ENCODE data around the gene CR1L. TPM values are rescaled to one million over a fixed set of nuclear protein-coding genes. Genes with fewer than 3 reads are reported as not detected.
"Not testable (repeated sequence)": the region's sequence is repeated elsewhere in the genome, so short reads cannot be mapped to it uniquely, and the experiment has no call there.

Gene CR1L
- total RNA-seq, 2 experiments from 2014 or later = not detected

DNA sequence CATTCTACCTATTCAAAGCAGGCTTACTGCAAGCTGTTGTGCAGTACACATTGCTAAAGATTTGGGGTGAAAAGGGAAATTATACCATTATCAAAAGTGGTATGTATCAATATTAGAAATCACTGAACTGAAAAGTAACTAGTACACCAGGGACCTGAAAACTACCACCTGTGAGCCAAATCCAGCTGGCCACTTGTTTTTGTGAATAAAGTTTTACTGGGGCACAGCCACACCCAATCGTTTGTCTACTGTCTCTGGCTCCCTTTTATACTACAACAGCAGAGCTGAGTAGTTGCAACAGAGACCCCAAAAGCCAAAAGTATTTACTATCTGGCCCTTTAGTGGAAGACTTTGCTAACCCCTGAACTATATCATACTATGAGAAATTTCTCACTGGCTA, 13.8 kb upstream of the CR1L start:
- H3K4me1 Mint-ChIP-seq (ENCODE audit: low read depth) = no peaks in the 10 kb centered on the region
- no peaks in the 10 kb centered on the region for H3K9me3 Mint-ChIP-seq (ENCODE audit: insufficient read depth)
- no peak for ATAC-seq
- H3K27ac Mint-ChIP-seq = no peak overlapping the region
- H3K36me3 Mint-ChIP-seq (ENCODE audit: low read depth) = no peaks in the 10 kb centered on the region
- no peak overlapping the region for H3K4me3 Mint-ChIP-seq
- ChIA-PET CTCF (no interaction called here), POLR2A (no interaction called here)
- peaks cover 5% of the 10 kb centered on the region for H3K27me3 Mint-ChIP-seq (ENCODE audit: low read depth)
- DNase-seq = no peak

DNA sequence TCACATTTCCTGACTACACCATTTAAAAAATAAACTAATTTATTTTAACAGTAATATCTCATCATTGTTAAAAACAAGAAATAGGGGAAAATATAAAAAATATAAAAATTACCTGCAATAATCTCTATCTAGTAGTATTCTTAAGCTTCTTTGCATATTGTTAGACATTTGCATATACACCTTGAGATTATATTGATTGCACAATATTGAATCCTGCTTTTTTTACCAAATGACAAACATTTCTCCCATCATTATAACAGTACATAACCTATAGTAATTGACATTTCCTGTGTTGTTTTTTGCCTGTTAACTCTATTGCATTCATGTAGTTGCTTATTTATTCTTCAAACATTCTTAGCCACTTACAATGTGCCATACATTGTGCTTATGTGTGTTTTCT, 11.7 kb upstream of the CR1L start:
- Mint-ChIP-seq H3K27ac (no peak overlapping the region), H3K4me1 (ENCODE audit: low read depth) (no peaks in the 10 kb centered on the region), H3K27me3 (ENCODE audit: low read depth) (peaks cover 5% of the 10 kb centered on the region), H3K9me3 (ENCODE audit: insufficient read depth) (no peaks in the 10 kb centered on the region), H3K36me3 (ENCODE audit: low read depth) (no peaks in the 10 kb centered on the region), H3K4me3 (no peak overlapping the region)
- ChIA-PET POLR2A (no interaction called here), CTCF (no interaction called here)
- no peak for ATAC-seq
- DNase-seq = no peak

DNA sequence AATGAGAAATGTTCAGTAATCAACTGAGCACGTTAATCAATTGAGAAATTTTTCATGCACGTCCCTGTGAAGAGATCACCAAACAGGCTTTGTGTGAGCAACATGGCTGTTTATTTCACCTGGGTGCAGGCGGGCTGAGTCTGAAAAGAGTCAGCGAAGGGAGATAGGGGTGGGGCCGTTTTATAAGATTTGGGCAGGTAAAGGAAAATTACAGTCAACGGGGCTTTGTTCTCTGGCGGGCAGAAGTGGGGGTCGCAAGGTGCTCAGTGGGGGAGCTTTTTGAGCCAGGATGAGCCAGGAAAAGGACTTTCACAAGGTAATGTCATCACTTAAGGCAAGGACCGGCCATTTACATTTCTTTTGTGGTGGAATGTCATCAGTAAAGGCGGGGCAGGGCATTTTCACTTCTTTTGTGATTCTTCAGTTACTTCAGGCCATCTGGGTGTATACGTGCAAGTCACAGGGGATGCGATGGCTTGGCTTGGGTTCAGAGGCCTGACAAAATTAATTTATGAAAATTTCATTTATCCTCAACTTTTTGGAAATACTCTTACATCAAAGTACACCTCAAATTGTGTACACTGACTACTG, 11.1 kb upstream of the CR1L start:
- DNase-seq; H3K27ac Mint-ChIP-seq; H3K36me3 Mint-ChIP-seq (ENCODE audit: low read depth); H3K4me1 Mint-ChIP-seq (ENCODE audit: low read depth); CTCF ChIA-PET; ATAC-seq; H3K9me3 Mint-ChIP-seq (ENCODE audit: insufficient read depth); H3K4me3 Mint-ChIP-seq; POLR2A ChIA-PET; H3K27me3 Mint-ChIP-seq (ENCODE audit: low read depth): not testable (repeated sequence)

DNA sequence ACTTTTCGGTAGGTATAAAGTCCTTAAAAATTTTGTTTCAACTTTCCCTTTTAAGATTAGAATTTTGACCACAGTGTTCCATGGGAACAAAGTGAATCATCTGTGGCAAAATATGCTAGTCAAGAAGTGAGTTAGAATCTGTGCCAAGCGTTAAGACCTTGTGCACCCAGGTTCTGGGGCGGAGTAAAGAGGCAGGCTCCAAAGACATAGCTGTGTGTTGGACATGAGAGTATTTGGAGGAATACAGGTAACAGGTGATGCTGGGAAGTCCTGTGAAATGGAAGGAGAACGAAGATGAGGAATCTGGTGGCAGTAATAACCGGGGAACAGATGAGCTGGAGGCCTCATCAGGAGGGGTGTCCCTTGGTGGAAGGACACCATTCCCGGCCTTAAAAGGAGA, 10.6 kb upstream of the CR1L start:
- H3K4me1 Mint-ChIP-seq (ENCODE audit: low read depth); ATAC-seq; H3K9me3 Mint-ChIP-seq (ENCODE audit: insufficient read depth); POLR2A ChIA-PET; H3K27me3 Mint-ChIP-seq (ENCODE audit: low read depth); CTCF ChIA-PET; DNase-seq; H3K36me3 Mint-ChIP-seq (ENCODE audit: low read depth); H3K27ac Mint-ChIP-seq; H3K4me3 Mint-ChIP-seq: not testable (repeated sequence)

DNA sequence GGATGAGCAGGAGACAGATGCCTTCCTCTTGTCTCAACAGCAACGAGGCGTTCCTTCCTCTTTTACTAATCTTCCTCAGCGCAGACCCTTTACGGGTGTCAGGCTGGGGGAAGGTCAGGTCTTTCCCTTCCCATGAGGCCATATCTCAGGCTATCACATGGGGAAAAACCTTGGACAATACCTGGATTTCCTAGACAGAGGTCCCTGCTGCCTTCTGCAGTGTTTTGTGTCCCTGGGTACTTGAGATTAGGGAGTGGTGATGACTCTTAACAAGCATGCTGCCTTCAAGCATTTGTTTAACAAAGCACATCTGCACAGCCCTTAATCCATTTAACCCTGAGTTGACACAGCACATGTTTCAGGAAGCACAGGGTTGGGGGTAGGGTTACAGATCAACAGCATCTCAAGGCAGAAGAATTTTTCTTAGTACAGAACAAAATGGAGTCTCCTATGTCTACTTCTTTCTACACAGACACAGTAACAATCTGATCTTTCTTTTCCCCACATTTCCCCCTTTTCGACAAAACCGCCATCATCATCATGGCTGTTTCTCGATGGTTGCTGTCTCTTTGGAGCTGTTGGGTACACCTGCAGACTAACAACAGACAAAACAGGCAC, 9.3 kb upstream of the CR1L start:
- H3K4me1 Mint-ChIP-seq (ENCODE audit: low read depth); ATAC-seq; POLR2A ChIA-PET; H3K4me3 Mint-ChIP-seq; H3K9me3 Mint-ChIP-seq (ENCODE audit: insufficient read depth); H3K36me3 Mint-ChIP-seq (ENCODE audit: low read depth); H3K27me3 Mint-ChIP-seq (ENCODE audit: low read depth); H3K27ac Mint-ChIP-seq; CTCF ChIA-PET; DNase-seq: not testable (repeated sequence)

DNA sequence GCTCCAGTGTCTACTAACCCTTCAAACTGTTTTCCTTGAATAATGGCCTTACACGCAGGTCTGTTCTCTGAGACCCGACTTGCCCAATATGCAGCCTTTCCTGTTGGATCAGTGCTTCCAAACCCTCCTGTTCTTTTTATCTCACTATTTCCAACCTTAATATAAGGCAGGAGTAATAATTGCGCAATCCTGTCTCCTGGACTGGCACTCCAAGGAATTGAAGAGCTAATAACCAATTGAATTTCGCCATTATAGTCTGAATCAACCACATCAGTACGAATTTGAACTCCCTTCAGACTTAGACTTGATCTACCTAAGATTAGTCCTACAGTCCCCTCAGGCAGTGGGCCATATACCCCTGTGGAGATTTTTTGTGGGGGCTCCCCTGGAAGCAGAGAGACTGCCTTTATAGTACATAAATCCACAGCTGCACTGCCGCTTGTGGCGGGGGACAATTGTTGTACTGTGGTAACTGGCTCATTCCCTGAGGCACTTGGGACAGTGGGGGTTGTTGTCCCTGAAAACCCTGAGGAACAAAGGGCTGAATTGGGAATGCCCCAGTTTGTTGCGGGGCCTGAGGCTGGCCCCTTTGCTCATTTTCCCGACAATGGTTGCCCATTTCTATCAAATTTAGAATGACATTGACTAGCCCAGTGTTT, 6.3 kb upstream of the CR1L start:
- H3K4me3 Mint-ChIP-seq; CTCF ChIA-PET; H3K4me1 Mint-ChIP-seq (ENCODE audit: low read depth); H3K36me3 Mint-ChIP-seq (ENCODE audit: low read depth); DNase-seq; POLR2A ChIA-PET; H3K9me3 Mint-ChIP-seq (ENCODE audit: insufficient read depth); H3K27ac Mint-ChIP-seq; ATAC-seq: not testable (repeated sequence)
- H3K27me3 Mint-ChIP-seq (ENCODE audit: low read depth) = peaks cover 15% of the 10 kb centered on the region

DNA sequence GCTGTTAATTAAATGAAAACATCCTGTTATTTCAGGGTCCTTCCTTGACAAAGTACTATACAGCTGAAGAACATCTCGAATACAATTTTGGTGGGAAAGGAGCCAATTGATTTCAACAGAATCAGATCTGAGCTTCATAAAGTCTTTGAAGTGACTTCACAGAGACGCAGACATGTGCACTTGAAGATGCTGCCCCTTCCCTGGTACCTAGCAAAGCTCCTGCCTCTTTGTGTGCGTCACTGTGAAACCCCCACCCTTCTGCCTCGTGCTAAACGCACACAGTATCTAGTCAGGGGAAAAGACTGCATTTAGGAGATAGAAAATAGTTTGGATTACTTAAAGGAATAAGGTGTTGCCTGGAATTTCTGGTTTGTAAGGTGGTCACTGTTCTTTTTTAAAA, 5.6 kb upstream of the CR1L start:
- CTCF ChIA-PET = interaction anchor here (0.7 kb wide), 1 partner anchor 19 kb away, joined by 3 read pairs; no protein-coding TSS in a partner anchor
- peaks cover 17% of the 10 kb centered on the region for H3K27me3 Mint-ChIP-seq (ENCODE audit: low read depth)
- H3K4me3 Mint-ChIP-seq; DNase-seq; H3K9me3 Mint-ChIP-seq (ENCODE audit: insufficient read depth); H3K4me1 Mint-ChIP-seq (ENCODE audit: low read depth); ATAC-seq; H3K36me3 Mint-ChIP-seq (ENCODE audit: low read depth); POLR2A ChIA-PET; H3K27ac Mint-ChIP-seq: not testable (repeated sequence)

DNA sequence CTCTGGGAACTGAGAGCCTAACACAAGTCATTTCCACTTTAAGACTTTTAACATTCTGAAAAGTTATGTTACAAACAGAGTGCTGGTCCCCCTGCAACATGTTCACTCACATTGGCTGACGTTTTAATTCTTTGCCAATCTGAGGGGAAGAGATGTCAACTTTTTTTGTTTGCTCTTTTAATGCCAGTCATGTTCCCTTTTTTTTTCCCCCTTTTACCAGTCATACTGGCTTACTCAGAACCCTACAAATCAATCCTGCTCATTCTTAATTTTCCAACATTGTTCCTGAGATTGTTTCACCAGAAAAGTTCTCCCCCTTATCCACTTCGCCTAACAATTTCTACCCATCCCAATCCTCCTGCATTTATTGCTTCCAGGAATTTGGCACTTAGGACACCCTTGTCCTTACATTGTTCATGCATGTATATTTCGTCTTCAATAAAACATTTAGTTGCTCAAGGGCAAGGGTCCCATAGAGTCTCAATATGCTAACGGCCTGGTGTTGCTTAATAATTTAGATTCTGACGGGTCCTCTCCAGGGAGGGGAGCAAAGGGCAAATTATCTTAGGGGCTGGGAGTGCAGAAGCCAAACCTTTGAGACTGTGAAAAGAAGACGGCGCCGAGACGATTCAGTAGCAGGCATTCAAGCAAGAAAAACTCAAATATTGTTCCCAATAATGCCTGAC, 624 bp upstream of the CR1L start:
- ATAC-seq = no peak
- peaks cover 32% of the 10 kb centered on the region for H3K27me3 Mint-ChIP-seq (ENCODE audit: low read depth)
- H3K4me1 Mint-ChIP-seq (ENCODE audit: low read depth) = peaks cover 10% of the 10 kb centered on the region
- H3K4me3 Mint-ChIP-seq = peak overlapping the region; percentile 72
- H3K9me3 Mint-ChIP-seq (ENCODE audit: insufficient read depth) = no peaks in the 10 kb centered on the region
- ChIA-PET CTCF (no interaction called here), POLR2A (no interaction called here)
- no peak for DNase-seq
- no peak overlapping the region for H3K27ac Mint-ChIP-seq
- H3K36me3 Mint-ChIP-seq (ENCODE audit: low read depth) = no peaks in the 10 kb centered on the region

DNA sequence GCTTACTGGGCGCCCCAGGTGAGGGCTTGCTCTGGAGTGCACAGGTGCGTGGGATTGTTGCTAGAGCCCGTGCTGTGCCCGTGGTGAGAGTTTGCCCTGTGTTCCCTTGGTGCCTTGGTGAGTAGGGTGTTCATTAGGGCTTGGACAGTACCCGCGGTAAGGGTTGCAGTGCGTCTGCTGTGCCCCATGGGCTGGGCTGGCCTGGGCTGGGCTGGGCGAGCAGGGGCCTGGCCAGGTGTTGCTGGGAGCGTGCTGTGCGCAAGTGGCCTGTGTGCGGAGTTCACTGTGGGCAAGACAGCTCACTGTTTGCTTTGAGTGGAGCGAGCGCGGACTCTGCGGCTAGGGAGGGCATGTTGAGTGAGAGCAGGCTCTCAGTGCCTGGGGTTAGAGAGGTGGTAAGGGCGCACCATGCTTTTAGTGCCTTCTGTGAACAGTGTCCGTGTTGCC, 725 bp downstream of the CR1L start:
- no peaks in the 10 kb centered on the region for H3K9me3 Mint-ChIP-seq (ENCODE audit: insufficient read depth)
- CTCF ChIA-PET = no interaction called here
- H3K27ac Mint-ChIP-seq = no peak overlapping the region
- H3K36me3 Mint-ChIP-seq (ENCODE audit: low read depth) = no peaks in the 10 kb centered on the region
- POLR2A ChIA-PET = no interaction called here
- no peak for ATAC-seq
- peak overlapping the region; percentile 72 for H3K4me3 Mint-ChIP-seq
- no peak for DNase-seq
- H3K4me1 Mint-ChIP-seq (ENCODE audit: low read depth) = peaks cover 10% of the 10 kb centered on the region
- peaks cover 35% of the 10 kb centered on the region for H3K27me3 Mint-ChIP-seq (ENCODE audit: low read depth)

DNA sequence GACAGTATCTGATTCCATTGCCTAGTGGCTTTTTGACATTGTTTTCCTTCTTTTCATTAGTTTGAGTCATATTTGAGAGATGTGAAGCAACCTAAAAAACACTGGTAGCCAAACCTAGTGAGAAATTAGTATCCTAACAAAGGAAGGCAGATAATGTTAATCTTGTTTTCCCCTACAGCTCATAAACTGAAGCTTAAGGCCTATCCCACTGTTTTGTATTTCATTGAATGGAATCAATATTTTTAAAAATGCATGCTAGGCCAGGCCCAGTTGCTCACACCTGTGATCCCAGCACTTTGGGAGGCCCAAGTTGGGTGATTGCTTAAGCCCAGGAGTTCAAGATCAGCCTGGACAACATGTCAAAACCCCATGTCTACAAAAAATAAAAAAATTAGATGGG, 1.2 kb downstream of the CR1L start:
- peak overlapping the region; percentile 72 for H3K4me3 Mint-ChIP-seq
- no peaks in the 10 kb centered on the region for H3K36me3 Mint-ChIP-seq (ENCODE audit: low read depth)
- H3K4me1 Mint-ChIP-seq (ENCODE audit: low read depth) = peaks cover 10% of the 10 kb centered on the region
- POLR2A ChIA-PET = no interaction called here
- peaks cover 35% of the 10 kb centered on the region for H3K27me3 Mint-ChIP-seq (ENCODE audit: low read depth)
- DNase-seq = no peak
- H3K27ac Mint-ChIP-seq = no peak overlapping the region
- no peaks in the 10 kb centered on the region for H3K9me3 Mint-ChIP-seq (ENCODE audit: insufficient read depth)
- no peak for ATAC-seq
- CTCF ChIA-PET = no interaction called here

DNA sequence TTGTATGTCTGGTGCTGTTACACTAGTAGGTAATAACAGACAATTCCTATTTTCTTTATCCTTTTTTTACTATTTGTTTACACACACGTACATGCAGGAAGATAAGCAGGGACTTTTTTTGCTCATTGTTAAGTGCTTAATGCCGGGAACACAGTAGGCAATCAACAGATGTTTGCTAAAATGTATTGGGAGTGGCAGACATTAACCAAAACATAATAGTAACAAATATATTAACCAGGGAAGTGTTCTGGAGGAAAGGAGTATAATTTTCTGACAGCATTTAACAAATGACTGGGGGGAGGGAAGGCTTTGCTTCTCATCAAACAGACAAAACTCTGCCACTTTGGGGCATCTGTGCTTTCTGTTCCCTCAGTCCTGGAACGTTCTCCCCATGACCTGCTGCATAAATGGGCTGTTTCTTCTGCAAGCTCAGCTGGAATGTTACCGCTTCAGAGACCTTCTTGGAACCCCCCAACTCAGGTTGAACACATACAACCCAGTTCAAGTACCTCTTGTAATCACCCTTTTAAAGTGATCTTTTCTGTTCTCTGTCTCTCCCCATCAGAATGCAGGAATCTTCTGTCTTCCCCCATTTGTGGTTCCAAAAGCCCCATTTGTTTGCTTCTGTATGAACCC, 2.1 kb downstream of the CR1L start:
- ATAC-seq = no peak
- Mint-ChIP-seq H3K27me3 (ENCODE audit: low read depth) (peaks cover 32% of the 10 kb centered on the region), H3K4me1 (ENCODE audit: low read depth) (peaks cover 10% of the 10 kb centered on the region), H3K9me3 (ENCODE audit: insufficient read depth) (no peaks in the 10 kb centered on the region), H3K36me3 (ENCODE audit: low read depth) (no peaks in the 10 kb centered on the region), H3K27ac (no peak overlapping the region), H3K4me3 (no peak overlapping the region)
- CTCF ChIA-PET = no interaction called here
- POLR2A ChIA-PET = no interaction called here
- DNase-seq = no peak

DNA sequence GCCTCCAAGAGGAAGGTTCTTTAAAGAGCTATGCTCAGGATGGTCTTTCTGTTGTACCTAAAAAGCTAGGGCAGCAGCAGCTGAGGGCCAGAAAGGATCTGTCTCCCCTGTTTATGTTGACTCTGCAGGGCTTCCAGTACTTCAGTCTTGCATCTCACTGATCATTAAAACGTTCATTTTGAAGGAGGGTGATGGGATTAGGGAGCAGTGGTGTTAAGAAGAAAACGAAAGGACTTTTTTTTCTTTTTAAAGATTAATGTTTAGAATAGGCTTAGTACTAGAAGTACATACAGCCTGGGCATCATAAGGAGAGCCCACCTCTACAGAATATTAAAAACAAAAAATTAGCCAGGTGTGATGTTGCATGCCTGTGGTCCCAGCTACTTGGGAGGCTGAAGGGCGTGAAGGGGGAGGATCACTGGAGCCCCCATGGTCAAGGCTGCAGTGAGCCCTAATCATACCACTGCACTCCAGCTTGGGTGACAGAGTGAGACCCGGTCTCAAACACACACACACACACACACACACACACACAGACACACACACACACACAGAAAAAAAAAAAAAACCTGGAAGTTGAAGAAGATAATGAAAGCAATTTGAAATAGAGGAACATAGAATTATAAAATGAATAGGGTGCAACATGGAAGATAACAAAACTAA, 2.9 kb downstream of the CR1L start:
- DNase-seq = no peak
- H3K27ac Mint-ChIP-seq = no peak overlapping the region
- no peaks in the 10 kb centered on the region for H3K36me3 Mint-ChIP-seq (ENCODE audit: low read depth)
- CTCF ChIA-PET = no interaction called here
- no peak for ATAC-seq
- POLR2A ChIA-PET = no interaction called here
- no peaks in the 10 kb centered on the region for H3K9me3 Mint-ChIP-seq (ENCODE audit: insufficient read depth)
- peaks cover 31% of the 10 kb centered on the region for H3K27me3 Mint-ChIP-seq (ENCODE audit: low read depth)
- H3K4me3 Mint-ChIP-seq = no peak overlapping the region
- H3K4me1 Mint-ChIP-seq (ENCODE audit: low read depth) = peaks cover 10% of the 10 kb centered on the region

Data from activated CD8-positive, alpha-beta T cell treated with anti-CD3 and anti-CD28 coated beads, Interleukin-2, amount 10 ng/mL, durations not matched to agents 7 days and 5 days (primary cell).